ENCODE results near the gene KSR2. TPM values are rescaled to one million over a fixed set of nuclear protein-coding genes. Genes with fewer than 3 reads are reported as not detected.

Gene KSR2
- total RNA-seq, 1 experiment from 2014 or later, result not detected

- DNase-seq (ENCODE audit: low spot score), result no peak
- POLR2A ChIA-PET (ENCODE audit: low non-redundant PET), result no interaction called here
Measured at GRCh38 chr12:117837737-117838050, 131.1 kb downstream of the KSR2 start.

GRCh38 chr12:117836999-117837736 lies 131.6 kb downstream of the KSR2 start:
- no peak overlapping the region for H3K4me3 ChIP-seq (ENCODE audit: low read depth, low read length, poor library complexity, severe bottlenecking)
- no TSS peak for BruUV-seq (replicated peaks)

More at GRCh38 chr12:117837737-117838050, 131.1 kb downstream of the KSR2 start:
- CTCF ChIA-PET, result interaction anchor here (0.6 to 2.9 kb wide), 7 partner anchors 10 to 601 kb away, joined by 3 to 16 read pairs (median 4); no protein-coding TSS in a partner anchor
- no peaks in the 10 kb centered on the region for H3K36me3 ChIP-seq (ENCODE audit: insufficient read depth, low read length, poor library complexity, severe bottlenecking)
- H3K27me3 ChIP-seq (replicated peaks; ENCODE audit: insufficient read depth, low read depth, low read length, poor library complexity), result peaks cover 39% of the 10 kb centered on the region
- intact Hi-C loops (cut with micrococcal nuclease; ENCODE audit: unreplicated experiment), result loop anchor here (1.0 to 10.0 kb wide), 5 partner anchors 253 to 812 kb away; no protein-coding TSS in a partner anchor
- no peak for TF ChIP-seq CTCF (conservative IDR thresholded peaks at IDR 0.05; ENCODE audit: low read depth, low read length)
- no peak for TF ChIP-seq EZH2 (IDR thresholded peaks at IDR 0.05; ENCODE audit: borderline replicate concordance, low read depth, low read length, poor library complexity, severe bottlenecking)
- BruUV-seq (replicated peaks), result no TSS peak
- no peaks in the 10 kb centered on the region for H3K9me3 ChIP-seq (ENCODE audit: low read depth, low read length, poor library complexity, severe bottlenecking)
- no peak overlapping the region for H3K27ac ChIP-seq (ENCODE audit: low read depth, low read length, poor library complexity, severe bottlenecking)
- no peaks in the 10 kb centered on the region for H3K4me1 ChIP-seq (ENCODE audit: insufficient read depth, low read length, poor library complexity, severe bottlenecking)
- no peak overlapping the region for H3K4me3 ChIP-seq (ENCODE audit: low read depth, low read length, poor library complexity, severe bottlenecking)

GRCh38 chr12:117836476-117836875 lies 132.3 kb downstream of the KSR2 start:
- ChIA-PET POLR2A (ENCODE audit: low non-redundant PET) (no interaction called here), CTCF (interaction anchor here (1.8 to 2.9 kb wide), 2 partner anchors 13 to 470 kb away, joined by 9 to 16 read pairs; no protein-coding TSS in a partner anchor)
- Histone ChIP-seq H3K27ac (ENCODE audit: low read depth, low read length, poor library complexity, severe bottlenecking) (no peak overlapping the region), H3K36me3 (ENCODE audit: insufficient read depth, low read length, poor library complexity, severe bottlenecking) (no peaks in the 10 kb centered on the region), H3K27me3 (replicated peaks; ENCODE audit: insufficient read depth, low read depth, low read length, poor library complexity) (peaks cover 27% of the 10 kb centered on the region), H3K9me3 (ENCODE audit: low read depth, low read length, poor library complexity, severe bottlenecking) (no peaks in the 10 kb centered on the region), H3K4me3 (ENCODE audit: low read depth, low read length, poor library complexity, severe bottlenecking) (no peak overlapping the region), H3K4me1 (ENCODE audit: insufficient read depth, low read length, poor library complexity, severe bottlenecking) (no peaks in the 10 kb centered on the region)
- no peak for DNase-seq (ENCODE audit: low spot score)
- intact Hi-C loops (cut with micrococcal nuclease; ENCODE audit: unreplicated experiment), result loop anchor here (5.0 to 10.0 kb wide), 2 partner anchors 252 to 624 kb away; no protein-coding TSS in a partner anchor
- BruUV-seq (replicated peaks), result no TSS peak
- no peak for TF ChIP-seq EZH2 (IDR thresholded peaks at IDR 0.05; ENCODE audit: borderline replicate concordance, low read depth, low read length, poor library complexity, severe bottlenecking)
- TF ChIP-seq CTCF (conservative IDR thresholded peaks at IDR 0.05; ENCODE audit: low read depth, low read length), result no peak

More at GRCh38 chr12:117836999-117837736, 131.6 kb downstream of the KSR2 start:
- Histone ChIP-seq H3K9me3 (ENCODE audit: low read depth, low read length, poor library complexity, severe bottlenecking) (no peaks in the 10 kb centered on the region), H3K4me1 (ENCODE audit: insufficient read depth, low read length, poor library complexity, severe bottlenecking) (no peaks in the 10 kb centered on the region), H3K27ac (ENCODE audit: low read depth, low read length, poor library complexity, severe bottlenecking) (no peak overlapping the region), H3K36me3 (ENCODE audit: insufficient read depth, low read length, poor library complexity, severe bottlenecking) (no peaks in the 10 kb centered on the region), H3K27me3 (replicated peaks; ENCODE audit: insufficient read depth, low read depth, low read length, poor library complexity) (peaks cover 34% of the 10 kb centered on the region)
- intact Hi-C loops (cut with micrococcal nuclease; ENCODE audit: unreplicated experiment), result loop anchor here (1.0 to 10.0 kb wide), 5 partner anchors 252 to 812 kb away; no protein-coding TSS in a partner anchor
- TF ChIP-seq EZH2 (IDR thresholded peaks at IDR 0.05; ENCODE audit: borderline replicate concordance, low read depth, low read length, poor library complexity, severe bottlenecking) (no peak), CTCF (conservative IDR thresholded peaks at IDR 0.05; ENCODE audit: low read depth, low read length) (peak; percentile 99)
- ChIA-PET POLR2A (ENCODE audit: low non-redundant PET) (no interaction called here), CTCF (interaction anchor here (0.6 to 2.9 kb wide), 7 partner anchors 11 to 601 kb away, joined by 3 to 16 read pairs (median 4); no protein-coding TSS in a partner anchor)
- peak; percentile 82 for DNase-seq (ENCODE audit: low spot score)

All from A673 (cell line).